MM.1S (cell line): ENCODE data around the gene SYTL2.

Experiments
- CTCF ChIP-seq: fragments of 300-600 bp; sonication (generic); IDR thresholded peaks from 2 replicates; pipeline ENCODE4 v1.5.1; 2016; ENCODE audit warnings: antibody characterized with exemption, low read length, mixed read lengths
- EZH2 ChIP-seq: fragments of 300-600 bp; sonication (generic); optimal IDR thresholded peaks from 2 replicates; pipeline ENCODE3; 2017; ENCODE audit warnings: low read depth, mild to moderate bottlenecking, antibody characterized with exemption, low read length, mixed read lengths
- EZH2phosphoT487 ChIP-seq: fragments of 300-600 bp; sonication (generic); IDR thresholded peaks from 2 replicates; pipeline ENCODE4 v1.6.1; 2018; ENCODE audit warnings: antibody characterized with exemption, low read length

- no peak for TF ChIP-seq CTCF
- no peak for TF ChIP-seq EZH2
- TF ChIP-seq EZH2phosphoT487, result no peak
Measured at GRCh38 chr11:85848556-85848955, 37.6 kb upstream of the SYTL2 start.
